Endothelial cell of umbilical vein (primary cell): ENCODE data around the gene C1QTNF7. TPM values are rescaled to one million over a fixed set of nuclear protein-coding genes. Genes with fewer than 3 reads are reported as not detected.

Experiments
- BruUV-seq: library from RNA; stranded (reverse); fragments of 400-500 nt; replicated peaks from 2 replicates; lab custom pipeline; 2021; lab: Mats Ljungman, UMichigan
- CTCF ChIA-PET: fragments of 300-600, 350-600 bp; sonication (Branson Sonifier 250); formaldehyde crosslinking; loops from one replicate; lab custom pipeline; 2021; ENCODE audit warnings: antibody characterized with exemption, inconsistent platforms; lab: Charles Lee
- POLR2A ChIA-PET: fragments of 300-600, 350-600 bp; sonication (Branson Sonifier 250); formaldehyde crosslinking; loops from one replicate; lab custom pipeline; 2021; ENCODE audit warnings: antibody characterized with exemption, inconsistent platforms; lab: Charles Lee
- DNase-seq: peaks from one replicate; pipeline ENCODE4 v3.0.0-alpha.2; 2011; ENCODE audit warnings: low read depth, low spot score
- FAIRE-seq: peaks from 2 replicates; lab custom pipeline; 2011; peaks lifted over from hg19 to GRCh38; lab: Jason Lieb, UNC
- H2AFZ ChIP-seq: 2 replicates; pipeline ENCODE4 v1.6.0; 2012; ENCODE audit warnings: low read depth, low read length, control low read depth, inconsistent platforms
- H3K27ac ChIP-seq: 2 replicates; pipeline ENCODE4 v1.5.1; 2011; ENCODE audit warnings: low read depth, mild to moderate bottlenecking, control low read depth, low read length, moderate library complexity; ENCODE audit not compliant: insufficient read depth
- H3K27me3 ChIP-seq, 2 experiments: 2 replicates each; pipeline versions ENCODE4 v1.6.0 to v1.6.1; 2011; ENCODE audit warnings: low read length in 2 of 2, mixed read lengths in 1 of 2; ENCODE audit not compliant: control insufficient read depth in 2 of 2, insufficient read depth in 2 of 2
- H3K36me3 ChIP-seq, 2 experiments: 2 replicates in 1 of 2; 3 replicates in 1 of 2; pipeline ENCODE4 v1.5.1; 2011; ENCODE audit warnings: low read length in 2 of 2, mild to moderate bottlenecking in 1 of 2, moderate library complexity in 1 of 2; ENCODE audit not compliant: control insufficient read depth in 2 of 2, insufficient read depth in 2 of 2; ENCODE audit errors: extremely low read depth in 1 of 2
- H3K4me1 ChIP-seq: 3 replicates; pipeline ENCODE4 v1.5.1; 2011; ENCODE audit warnings: mild to moderate bottlenecking, low read length; ENCODE audit not compliant: control insufficient read depth, insufficient read depth; ENCODE audit errors: extremely low read depth
- H3K4me2 ChIP-seq: 2 replicates; pipeline ENCODE4 v1.6.1; 2011; ENCODE audit warnings: low read length, control low read depth, mixed read lengths; ENCODE audit not compliant: insufficient read depth
- H3K4me3 ChIP-seq, 3 experiments: fragments of 200-600 bp in 1 of 3; sonication (generic), shearing (Covaris generic) in 1 of 3; replicated peaks in 1 of 3; 2 replicates each; pipeline ENCODE4 v1.5.1; 2011 to 2016; ENCODE audit warnings: control low read depth in 3 of 3, low read length in 3 of 3, mild to moderate bottlenecking in 2 of 3, inconsistent platforms in 1 of 3, low read depth in 1 of 3, moderate library complexity in 1 of 3; ENCODE audit not compliant: insufficient read depth in 1 of 3
- H3K79me2 ChIP-seq: 2 replicates; pipeline ENCODE4 v1.6.0; 2012; ENCODE audit warnings: low read length, inconsistent platforms; ENCODE audit not compliant: control insufficient read depth, insufficient read depth
- H3K9ac ChIP-seq: replicated peaks from 2 replicates; pipeline ENCODE3; 2011; ENCODE audit warnings: low read length, control low read depth; ENCODE audit not compliant: insufficient read depth; ENCODE audit errors: extremely low read depth
- H3K9me1 ChIP-seq: replicated peaks from 3 replicates; pipeline ENCODE4 v1.6.0; 2011; ENCODE audit warnings: mild to moderate bottlenecking, low read length; ENCODE audit not compliant: control insufficient read depth, insufficient read depth; ENCODE audit errors: extremely low read depth
- H3K9me3 ChIP-seq: replicated peaks from 2 replicates; pipeline ENCODE4 v1.5.1; 2012; ENCODE audit warnings: low read length, inconsistent platforms; ENCODE audit not compliant: control insufficient read depth, insufficient read depth
- H4K20me1 ChIP-seq: replicated peaks from 2 replicates; pipeline ENCODE3; 2011; ENCODE audit warnings: mild to moderate bottlenecking, low read length; ENCODE audit not compliant: control insufficient read depth, insufficient read depth; ENCODE audit errors: extremely low read depth
- CTCF ChIP-seq, 2 donors: IDR thresholded peaks; 1 replicate in 1 of 2; 2 replicates in 1 of 2; pipeline ENCODE4 v1.5.1; 2011; ENCODE audit warnings: low read length in 2 of 2, mild to moderate bottlenecking in 2 of 2, moderate library complexity in 2 of 2, control low read depth in 1 of 2, inconsistent platforms in 1 of 2, low read depth in 1 of 2; ENCODE audit not compliant: insufficient read depth in 1 of 2; ENCODE audit errors: extremely low read depth in 1 of 2
- EZH2 ChIP-seq: IDR thresholded peaks from 2 replicates; pipeline ENCODE4 v1.6.1; 2012; ENCODE audit warnings: borderline replicate concordance, low read depth, mild to moderate bottlenecking, moderate library complexity, low read length, inconsistent platforms; ENCODE audit not compliant: severe bottlenecking
- FOS ChIP-seq: IDR thresholded peaks from 2 replicates; pipeline ENCODE4 v1.6.1; 2011; ENCODE audit warnings: mild to moderate bottlenecking, low read length, moderate library complexity, borderline replicate concordance; ENCODE audit not compliant: insufficient read depth
- GATA2 ChIP-seq: IDR thresholded peaks from 2 replicates; pipeline ENCODE4 v1.7.0; 2011; ENCODE audit warnings: low read depth, mild to moderate bottlenecking, moderate library complexity, mixed read lengths, low read length; ENCODE audit not compliant: insufficient read length, insufficient read depth
- JUN ChIP-seq: IDR thresholded peaks from 2 replicates; pipeline ENCODE4 v1.6.1; 2011; ENCODE audit warnings: borderline replicate concordance, low read depth; ENCODE audit not compliant: insufficient read length, insufficient read depth
- MAX ChIP-seq: IDR thresholded peaks from 2 replicates; pipeline ENCODE4 v1.6.1; 2011; ENCODE audit not compliant: insufficient read depth, insufficient read length
- MYC ChIP-seq: IDR thresholded peaks from one replicate; pipeline ENCODE4 v1.6.1; 2011; ENCODE audit warnings: mild to moderate bottlenecking, low read depth, low read length
- POLR2A ChIP-seq: IDR thresholded peaks from 2 replicates; pipeline ENCODE4 v1.6.1; 2012; ENCODE audit warnings: low read depth, mild to moderate bottlenecking, control low read depth, low read length
- POLR2AphosphoS5 ChIP-seq: IDR thresholded peaks from 2 replicates; pipeline ENCODE4 v1.6.1; 2012; ENCODE audit warnings: low read depth, mild to moderate bottlenecking, control low read depth, low read length, moderate library complexity; ENCODE audit not compliant: insufficient read depth
- dilution Hi-C: fragments of 300-500 bp; cut with MboI; formaldehyde crosslinking; loops from one replicate; pipeline ENCODE4 v1.15.0; 2019; ENCODE audit warnings: low sequenced_read_pairs; ENCODE audit not compliant: extremely low pct_ligation_motif_present
- intact Hi-C: fragments of 100-400 bp; cut with micrococcal nuclease; formaldehyde crosslinking; loops from one replicate; pipeline ENCODE4 v1.10.0; 2022
- polyA plus RNA-seq, 4 experiments: library from polyadenylated mRNA; depleted of rRNA in 3 of 4; stranded (reverse) in 3 of 4; unstranded in 1 of 4; fragments of >200 nt; gene quantifications; 2 replicates each; pipeline versions ENCODE4 v1.2.1 to v1.2.3, GENCODE V29; 2011 to 2012; ENCODE audit warnings: missing spikeins in 1 of 4
- total RNA-seq: library from RNA; stranded (reverse); gene quantifications from 2 replicates; pipeline ENCODE4 v1.2.3, GENCODE V29; 2021

C1QTNF7 gene
- total and polyA plus RNA-seq, 2 donors (not counting 3 experiments of a cell fraction or from before 2014, with no cell fraction given) = not detected

- BruUV-seq = no TSS peak
- Histone ChIP-seq H3K9ac (no peak overlapping the region), H3K27me3 (no peaks in the 10 kb centered on the region), H3K79me2 (no peaks in the 10 kb centered on the region), H3K4me3 (no peak overlapping the region), H4K20me1 (no peaks in the 10 kb centered on the region), H3K27ac (no peak overlapping the region), H3K4me2 (no peak overlapping the region), H3K4me1 (no peaks in the 10 kb centered on the region), H2AFZ (no peak overlapping the region), H3K36me3 (no peaks in the 10 kb centered on the region), H3K9me1 (no peaks in the 10 kb centered on the region), H3K9me3 (no peaks in the 10 kb centered on the region)
- DNase-seq (no peak), FAIRE-seq (no peak)
- dilution Hi-C loops = no loop called here
- no peak for TF ChIP-seq JUN
- TF ChIP-seq MYC = no peak
- TF ChIP-seq MAX = no peak
- no peak for TF ChIP-seq POLR2AphosphoS5
- TF ChIP-seq GATA2 = no peak
- TF ChIP-seq FOS = no peak
- TF ChIP-seq CTCF (IDR thresholded peaks at IDR 0.05; ENCODE audit: extremely low read depth in 1 of 2, insufficient read depth in 1 of 2, low read depth in 1 of 2, low read length in 2 of 2) = no peak
- TF ChIP-seq EZH2 = no peak
- TF ChIP-seq POLR2A = no peak
- intact Hi-C loops = no loop called here
- POLR2A ChIA-PET = no interaction called here
- CTCF ChIA-PET = no interaction called here
Observed at GRCh38 chr4:15438939-15439524, 11.2 kb downstream of the C1QTNF7 start.
